T1000 (cell line): Measurements from ENCODE around the gene TRPM3.

ENCODE experiments used
- DNase-seq: peaks from one replicate; lab custom pipeline; 2025; ENCODE audit warnings: mixed read lengths; lab: John Stamatoyannopoulos, UW

TRPM3 gene

DNA sequence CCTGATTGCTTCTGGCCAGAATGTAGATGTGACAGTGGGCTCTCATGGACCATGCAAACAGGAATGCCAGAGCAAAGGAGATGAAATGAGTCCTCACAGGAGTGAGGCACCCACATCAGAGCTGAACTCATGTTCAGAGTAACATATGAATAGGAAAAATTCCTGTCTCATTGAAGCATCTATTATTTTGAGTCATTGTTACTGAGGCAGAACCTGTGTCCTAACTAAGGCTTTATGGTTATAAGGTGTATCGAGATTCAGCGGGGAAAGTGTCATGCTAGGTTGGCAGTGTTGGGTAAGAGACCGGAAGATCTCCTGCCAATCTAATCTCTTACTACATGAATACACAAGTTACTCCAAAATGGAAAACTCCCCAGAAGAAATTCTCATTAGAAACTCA, 304.1 kb downstream of the TRPM3 start:
- DNase-seq: no peak

DNA sequence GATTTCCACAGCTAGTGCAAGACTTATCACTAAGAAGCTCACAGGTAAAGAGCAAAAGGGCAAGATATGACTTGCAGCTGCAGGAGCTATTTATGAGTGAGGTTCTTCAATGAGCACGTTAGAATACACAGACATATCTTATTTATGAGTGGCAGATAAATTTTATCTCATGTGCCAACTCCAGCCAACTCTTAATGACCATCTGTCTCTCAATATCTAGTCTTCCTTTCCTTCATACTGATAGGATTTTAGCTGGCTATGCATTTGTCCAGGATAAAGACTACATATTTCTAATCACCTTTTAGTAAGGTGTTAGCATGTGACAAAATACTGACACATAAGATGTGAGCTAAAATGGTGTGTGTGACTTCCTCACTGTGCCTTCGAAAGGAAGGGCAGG, 304.5 kb downstream of the TRPM3 start:
- DNase-seq: no peak

DNA sequence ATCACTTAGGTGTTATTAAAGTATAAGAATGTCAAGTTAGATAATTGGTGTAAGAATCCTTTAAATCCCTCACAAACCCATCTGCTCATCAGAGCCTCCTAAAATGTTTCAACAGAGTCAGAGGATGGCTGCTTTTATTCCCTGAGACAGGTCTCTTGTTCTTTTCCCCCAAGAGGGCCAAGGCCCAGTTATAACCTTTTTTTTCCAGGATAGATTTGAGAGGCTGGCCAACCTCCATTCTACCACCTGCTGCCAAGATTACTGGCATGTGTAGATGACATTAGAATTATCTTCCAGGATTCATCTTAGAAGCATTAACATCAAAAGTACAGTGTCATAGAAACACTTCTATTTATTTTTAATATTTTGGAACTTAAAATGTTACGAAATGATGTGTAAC, 305.1 kb downstream of the TRPM3 start:
- no peak for DNase-seq

DNA sequence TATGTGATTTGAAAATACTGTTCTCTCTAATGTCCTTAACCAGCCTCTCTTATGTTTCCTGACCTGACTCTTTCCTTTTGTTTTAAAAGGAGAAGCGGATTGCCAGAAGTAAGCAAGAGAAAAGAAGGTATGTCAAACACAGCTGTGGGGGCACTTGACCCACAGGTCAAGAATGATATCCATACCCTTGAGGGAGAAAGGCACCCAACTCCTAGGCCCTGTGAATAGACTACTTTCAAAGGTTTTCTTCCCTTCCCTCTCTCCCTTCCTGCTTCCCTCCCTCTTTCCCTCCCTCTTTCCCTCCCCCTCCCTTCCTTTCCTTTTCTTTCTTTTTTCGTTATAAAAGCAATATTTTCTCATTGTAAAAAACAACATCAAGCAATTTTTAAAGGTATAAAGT, 306.8 kb downstream of the TRPM3 start:
- DNase-seq: no peak

DNA sequence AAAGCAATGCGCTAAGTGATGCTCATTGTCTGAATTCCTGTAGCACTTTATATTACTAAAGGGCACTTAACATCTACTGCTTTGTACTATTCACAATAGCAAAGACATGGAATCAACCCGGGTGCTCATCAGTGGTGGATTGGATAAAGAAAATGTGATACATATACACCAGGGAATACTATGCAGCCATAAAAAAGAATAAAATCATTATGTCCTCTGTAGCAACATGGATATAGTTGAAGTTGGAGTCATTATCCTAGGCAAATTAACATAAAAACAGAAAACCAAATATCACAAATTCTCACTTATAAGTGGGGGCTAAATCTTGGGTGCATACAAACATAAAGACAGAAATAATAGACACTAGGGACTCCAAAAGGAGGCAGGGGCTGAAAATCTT, 308.3 kb downstream of the TRPM3 start:
- no peak for DNase-seq

DNA sequence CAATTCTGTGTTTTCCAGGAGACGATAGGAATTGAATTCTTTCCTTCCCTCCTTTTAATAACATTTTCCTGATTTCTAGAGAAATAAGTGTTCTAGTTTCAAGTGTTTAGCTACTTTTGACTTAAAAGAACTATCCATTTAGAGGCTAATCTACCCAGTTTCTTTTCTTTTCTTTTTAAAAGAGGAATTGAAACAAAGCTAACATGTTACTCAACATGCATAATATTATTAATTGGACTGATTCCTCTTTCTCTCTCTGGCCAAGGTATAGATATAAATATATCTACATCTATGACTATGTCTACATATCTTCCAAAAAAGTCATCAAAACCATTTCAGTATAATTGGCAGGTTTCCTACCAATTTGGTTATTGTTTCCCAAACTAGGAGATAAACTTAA, 309.8 kb downstream of the TRPM3 start:
- no peak for DNase-seq

DNA sequence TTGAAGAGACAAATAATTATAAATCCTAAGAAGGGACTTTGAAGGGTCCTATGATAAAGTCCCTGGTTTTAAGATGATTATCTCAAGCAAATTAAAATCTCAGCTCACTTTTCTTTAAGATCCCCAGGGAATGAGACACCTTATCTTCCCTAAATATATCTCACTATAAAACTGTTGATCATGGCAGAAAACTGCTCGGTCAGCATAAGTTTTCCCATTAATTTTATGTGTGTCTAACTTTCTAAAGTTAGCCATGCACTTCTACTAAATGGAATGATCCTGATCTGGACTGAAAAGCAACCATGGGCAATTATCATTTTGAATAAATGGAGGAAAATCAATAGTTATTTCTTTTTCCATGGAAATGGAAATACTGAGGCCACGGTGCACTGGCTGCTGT, 314.5 kb downstream of the TRPM3 start:
- DNase-seq: no peak

DNA sequence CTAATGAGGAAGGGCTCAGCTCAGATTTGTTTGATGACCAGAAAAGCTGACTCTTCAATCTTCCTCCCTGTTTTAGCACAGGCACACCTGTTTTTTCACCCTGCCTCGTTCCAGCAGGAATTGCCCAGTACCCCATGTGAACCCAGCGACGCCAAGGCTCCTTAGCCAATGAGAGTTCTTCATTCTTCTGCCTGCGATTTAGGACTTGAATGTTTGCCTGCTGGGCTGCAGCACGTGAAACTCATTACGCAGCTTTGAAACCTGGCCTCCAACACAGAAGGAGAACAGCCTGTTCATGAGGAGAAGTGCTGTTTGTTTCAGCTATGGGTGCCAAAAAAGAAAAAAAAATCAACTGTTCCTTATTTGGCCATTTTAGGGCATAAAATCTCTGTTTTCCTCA, 315.5 kb downstream of the TRPM3 start:
- DNase-seq: no peak

DNA sequence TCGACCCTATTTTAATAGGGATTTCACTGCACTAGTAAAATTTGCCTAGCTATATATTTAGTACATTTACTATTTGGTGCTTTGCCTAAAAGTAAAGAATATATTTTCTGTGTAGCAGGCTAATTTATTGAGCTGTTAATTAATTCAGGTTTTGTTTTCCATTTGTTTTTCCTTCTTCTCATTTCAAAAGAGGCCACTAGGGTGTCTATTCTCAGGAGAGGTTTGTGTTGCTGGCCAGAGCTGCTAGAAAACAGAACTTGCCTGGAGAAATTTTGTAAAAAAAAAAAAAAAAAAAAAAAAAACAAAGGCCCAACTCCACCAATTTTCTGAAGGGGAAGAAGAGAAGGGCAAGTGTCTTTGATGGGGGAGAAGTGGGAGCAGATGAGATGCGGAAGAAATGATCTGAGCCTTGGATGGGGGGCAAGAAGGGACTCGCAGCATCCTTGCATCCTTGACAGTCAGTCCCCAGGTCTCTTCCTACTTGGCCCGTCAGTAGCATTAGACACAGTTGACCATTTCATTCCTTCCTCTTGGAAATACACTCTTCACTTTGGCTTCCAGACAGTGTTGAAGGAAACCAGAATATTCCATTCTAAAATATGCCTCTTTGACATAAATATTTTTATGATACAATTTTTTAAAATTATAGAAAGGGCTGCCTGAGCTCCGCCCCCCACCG, 318.5 kb downstream of the TRPM3 start:
- DNase-seq: no peak

DNA sequence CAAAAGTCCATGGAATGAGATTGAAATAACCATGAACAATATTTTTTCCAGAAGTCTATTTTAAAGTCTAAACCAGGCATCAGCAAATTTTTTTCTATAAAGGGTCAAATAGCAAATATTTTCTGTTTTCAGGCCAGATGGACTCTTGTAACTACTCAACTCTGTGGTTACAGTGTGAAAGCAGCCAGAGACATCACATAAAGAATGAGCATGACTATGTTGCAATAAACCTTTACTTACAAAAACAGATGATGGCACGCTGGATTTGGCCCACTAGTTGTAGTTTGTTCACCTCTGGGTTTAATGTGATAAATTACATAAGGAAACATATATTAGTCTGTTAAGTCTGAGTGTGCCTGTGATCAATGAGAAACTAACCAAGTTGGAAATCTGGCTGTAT, 319.2 kb downstream of the TRPM3 start:
- no peak for DNase-seq

DNA sequence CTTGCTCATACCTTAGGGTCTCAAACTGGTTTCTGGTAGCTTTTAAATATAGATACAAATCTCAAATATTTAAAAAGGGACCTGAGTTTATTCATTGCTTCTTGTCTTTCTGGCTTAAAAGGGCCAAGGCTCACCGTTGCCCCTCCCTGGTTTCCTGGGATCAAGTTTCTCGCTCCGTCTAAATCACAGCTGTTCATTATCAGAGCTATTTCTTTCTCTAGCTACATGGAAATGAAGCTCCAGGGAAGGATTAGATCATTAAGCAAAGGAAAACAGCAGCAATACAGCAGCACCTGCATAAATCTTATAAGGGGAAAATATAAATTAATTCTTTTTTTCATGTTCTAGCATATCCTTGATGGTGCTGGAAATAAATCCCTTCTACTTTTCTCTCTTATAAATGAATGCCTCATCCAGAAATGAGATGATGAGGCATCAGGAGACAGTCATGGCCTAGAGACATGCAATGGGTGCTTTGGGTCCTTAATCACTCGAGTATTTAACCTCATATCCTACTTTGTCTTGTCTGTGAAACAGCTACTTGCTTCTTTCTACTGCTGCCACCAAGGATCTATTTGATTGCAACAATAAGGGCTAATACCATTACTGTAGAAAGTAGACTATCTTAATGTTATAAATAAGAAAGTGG, 320.1 kb downstream of the TRPM3 start:
- DNase-seq: no peak

DNA sequence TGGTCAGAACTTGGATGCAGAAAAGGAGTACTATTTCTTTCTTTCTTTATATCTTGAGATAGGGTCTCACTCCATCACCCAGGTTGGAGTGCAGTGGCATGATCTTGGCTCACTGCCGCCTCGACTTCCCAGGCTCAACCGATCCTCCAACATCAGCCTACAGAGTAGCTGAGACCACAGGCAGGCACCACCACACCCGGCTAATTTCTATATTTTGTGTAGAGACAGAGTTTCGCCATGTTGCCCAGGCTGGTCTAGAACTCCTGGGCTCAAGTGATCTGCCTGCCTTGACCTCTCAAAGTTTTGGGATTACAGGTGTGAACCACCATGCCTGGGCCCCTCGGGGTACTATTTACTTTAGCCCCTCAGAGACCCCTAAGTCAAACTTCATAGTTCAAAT, 323.4 kb downstream of the TRPM3 start:
- no peak for DNase-seq

DNA sequence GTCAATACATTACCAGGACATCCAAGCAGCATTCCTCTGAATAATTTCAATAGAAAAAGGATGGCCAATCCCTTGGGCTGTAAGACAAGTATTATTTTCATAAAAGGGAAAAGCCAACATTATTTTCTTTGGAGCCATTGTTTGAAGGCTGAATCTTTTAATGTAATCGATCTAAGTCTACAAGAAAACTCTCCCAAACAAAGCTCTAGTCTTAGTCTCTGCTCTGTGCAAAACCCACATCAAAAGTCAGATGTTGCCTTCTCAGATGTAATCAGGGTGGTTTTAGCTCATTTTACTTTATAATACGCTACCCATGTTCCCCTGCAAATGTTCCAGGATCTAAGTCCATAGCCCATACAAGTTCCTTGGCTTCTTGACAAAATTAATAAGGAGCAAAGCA, 325.6 kb downstream of the TRPM3 start:
- DNase-seq: no peak

DNA sequence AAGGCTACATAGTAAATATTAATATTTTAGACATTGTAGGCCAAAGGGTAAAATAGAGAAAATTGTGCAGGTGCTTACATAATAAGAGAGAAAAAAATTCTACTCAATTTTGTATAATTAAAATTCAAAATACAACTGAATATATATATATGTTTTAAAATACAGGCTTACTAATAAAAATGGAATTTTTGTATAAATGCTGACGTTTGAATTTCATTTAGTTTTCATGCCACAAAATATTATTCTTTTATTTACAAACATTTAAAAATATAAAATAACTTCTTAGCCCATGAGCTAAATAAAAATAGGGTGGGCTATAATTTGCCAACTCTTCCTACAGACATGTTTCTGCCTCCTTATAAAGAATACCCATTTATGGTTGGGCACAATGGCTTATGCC, 328.6 kb downstream of the TRPM3 start:
- no peak for DNase-seq

DNA sequence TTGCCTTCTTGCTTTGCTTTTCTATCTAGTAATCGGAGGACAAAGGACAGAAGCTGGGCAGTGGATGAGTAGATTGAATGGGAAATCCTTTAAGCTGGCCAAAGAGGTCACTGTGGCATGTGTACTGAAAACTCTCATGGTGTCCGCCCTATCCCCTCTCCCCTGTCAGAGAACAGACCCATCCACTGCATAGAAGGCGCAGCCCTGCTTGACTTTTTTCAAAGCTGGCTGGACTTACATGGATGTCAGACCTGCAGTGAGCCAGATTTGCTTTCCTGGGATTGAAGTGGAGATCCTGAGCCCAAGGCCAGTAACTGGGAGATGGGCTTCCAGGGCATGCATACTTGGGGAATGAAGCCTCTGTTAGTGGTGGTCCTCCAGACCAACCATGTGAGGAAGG, 329.5 kb downstream of the TRPM3 start:
- no peak for DNase-seq

DNA sequence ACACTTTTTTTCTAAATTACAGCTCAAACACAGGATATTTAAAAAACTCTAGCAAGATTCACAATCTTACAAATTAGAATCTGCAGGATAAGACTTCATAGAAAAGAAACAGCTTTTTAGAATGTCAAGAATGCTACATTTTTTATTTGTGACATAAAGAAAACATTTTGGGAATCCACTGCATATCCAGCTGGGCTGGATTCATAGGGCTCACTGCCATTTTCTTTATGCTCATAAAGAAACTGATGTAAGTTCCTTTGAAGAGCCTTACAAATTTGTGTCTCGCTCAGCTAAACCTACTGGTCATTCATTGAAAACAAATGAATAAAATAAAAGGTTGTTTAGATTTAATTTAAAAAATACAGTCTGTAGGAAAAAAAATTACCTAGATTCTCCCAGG, 332.3 kb downstream of the TRPM3 start:
- DNase-seq: no peak

DNA sequence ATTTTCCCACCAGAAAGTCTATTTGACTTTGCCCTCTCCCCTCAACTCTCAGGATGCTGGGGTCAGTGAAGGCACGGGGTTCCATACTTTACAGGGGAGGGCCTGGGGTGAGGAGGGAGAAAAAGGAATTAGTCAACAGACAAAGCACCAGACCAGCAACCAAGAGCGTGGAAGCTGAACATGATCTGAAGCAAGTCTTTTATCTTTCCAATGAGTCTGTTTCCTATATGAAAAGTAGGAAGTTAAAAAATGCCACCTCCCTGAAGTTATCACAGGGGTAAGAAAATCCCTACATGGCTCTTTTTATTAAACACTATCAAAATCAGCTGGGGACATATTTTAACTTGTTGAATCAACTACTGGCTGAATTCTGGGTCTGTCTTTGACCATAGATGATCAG, 337.0 kb downstream of the TRPM3 start:
- DNase-seq: no peak

DNA sequence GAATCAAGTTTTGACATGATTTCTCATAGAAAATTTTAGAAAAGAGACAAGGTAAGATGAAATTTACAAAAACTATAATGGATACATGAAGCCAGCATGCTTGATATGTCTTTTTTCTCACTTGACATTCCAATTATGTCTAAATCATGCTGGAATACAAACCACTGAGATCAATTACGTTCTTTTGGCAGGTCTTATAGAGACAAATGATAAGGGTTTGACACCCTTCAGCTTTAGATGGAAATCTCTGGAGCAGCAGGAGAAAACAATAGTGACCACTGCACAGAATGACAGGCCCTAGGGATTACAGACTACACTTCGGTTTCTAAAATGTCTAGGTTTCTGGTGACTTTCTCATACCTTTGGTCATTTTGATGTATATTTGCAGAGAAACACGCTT, 342.9 kb downstream of the TRPM3 start:
- DNase-seq: no peak

DNA sequence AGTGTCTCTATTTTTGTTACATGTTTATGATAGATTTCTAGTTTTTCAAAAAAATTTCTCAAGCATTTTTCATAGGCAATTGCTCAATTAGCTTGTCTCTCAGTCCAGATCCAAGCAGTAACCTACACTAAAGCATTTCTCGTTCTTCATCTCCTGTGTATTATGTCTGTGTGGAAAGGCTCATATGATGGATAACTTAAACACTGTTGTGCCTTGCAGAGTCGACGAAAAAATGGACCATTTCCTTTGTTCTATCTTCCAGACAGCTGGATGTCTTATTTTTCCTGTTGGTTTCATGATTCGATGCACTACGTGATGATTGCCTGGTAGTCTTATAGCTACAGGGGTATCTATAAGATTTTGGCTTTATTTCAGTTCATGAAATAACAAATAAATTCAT, 347.8 kb downstream of the TRPM3 start:
- no peak for DNase-seq

DNA sequence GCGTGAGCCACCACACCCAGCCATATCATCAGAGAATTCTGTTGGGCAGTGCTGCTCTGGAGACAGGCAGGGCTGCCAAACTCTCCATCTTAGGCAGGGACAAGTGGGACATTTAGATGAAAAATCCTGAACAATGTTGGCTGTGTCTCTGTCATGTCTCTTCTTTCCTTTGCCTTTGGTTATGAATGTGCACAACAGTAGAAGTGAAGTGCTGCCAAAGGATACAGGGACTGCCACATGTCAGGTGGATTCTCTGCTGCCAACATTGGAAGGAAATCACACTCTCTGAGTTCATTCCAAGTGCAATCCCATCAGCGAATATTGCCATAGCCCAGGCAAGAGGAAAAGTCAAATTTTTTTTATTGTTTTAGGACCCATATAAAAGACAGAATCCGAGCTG, 348.8 kb downstream of the TRPM3 start:
- no peak for DNase-seq

DNA sequence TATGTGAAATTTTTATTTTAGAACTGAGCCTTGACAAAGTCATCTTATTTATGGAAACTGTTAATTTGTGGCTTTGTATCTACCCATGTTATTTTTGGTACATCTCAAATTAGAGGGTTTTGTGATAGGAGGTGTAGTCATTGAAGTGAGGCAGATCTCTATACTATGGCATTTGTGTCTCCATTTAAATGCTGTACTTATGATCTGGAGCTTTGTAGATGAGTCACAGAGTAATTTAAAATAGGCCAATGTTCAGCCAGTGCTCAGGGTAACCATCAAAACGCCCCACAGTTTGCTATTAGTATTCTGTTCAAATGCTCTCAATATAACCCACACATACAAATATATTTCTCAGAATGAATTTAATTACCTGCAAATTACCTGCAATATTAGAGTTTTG, 355.5 kb downstream of the TRPM3 start:
- no peak for DNase-seq

DNA sequence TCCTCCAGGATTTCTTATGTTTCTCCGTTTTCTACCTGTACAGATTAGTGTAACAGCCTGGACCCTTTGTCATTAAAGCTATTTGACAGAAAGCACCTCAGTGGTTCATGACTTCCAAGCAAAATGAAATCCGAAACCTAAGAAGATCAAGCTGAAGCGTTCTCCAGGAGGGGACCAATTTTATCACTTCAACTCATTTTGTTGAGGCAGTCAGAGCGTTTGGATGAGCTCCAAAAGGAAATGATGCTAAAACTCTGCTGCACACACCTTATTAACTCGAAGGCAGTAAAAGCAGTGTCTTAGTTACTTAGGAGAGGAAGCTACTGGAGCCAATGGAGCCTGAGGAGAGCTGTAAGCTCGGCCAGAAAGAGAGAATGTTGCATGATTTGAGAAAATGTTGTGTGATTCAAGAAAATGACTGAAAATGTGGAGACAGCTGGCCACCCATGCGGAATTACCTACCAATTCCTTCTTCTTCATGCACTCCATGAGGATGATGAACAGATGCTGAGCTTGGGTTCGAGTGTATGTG, 360.2 kb downstream of the TRPM3 start:
- DNase-seq: no peak

DNA sequence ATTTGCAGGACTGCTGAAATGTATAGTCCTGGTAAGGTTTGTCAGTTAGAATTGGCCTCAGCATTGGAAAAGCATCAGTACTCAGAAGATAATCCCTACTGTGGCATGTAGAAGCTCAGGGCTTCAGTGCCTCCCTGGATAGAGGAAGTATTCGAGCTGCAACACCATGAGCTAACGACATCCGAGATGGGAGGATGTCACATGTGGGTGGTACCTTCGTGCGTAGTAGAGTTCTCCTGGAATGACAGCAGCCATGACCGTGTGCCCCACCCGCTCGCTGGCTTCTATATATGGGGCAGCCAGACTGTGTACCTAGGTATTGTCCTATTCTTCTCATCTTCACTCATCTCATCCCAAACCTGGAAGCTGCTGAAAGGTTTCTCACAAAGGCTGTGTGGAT, 361.2 kb downstream of the TRPM3 start:
- no peak for DNase-seq

DNA sequence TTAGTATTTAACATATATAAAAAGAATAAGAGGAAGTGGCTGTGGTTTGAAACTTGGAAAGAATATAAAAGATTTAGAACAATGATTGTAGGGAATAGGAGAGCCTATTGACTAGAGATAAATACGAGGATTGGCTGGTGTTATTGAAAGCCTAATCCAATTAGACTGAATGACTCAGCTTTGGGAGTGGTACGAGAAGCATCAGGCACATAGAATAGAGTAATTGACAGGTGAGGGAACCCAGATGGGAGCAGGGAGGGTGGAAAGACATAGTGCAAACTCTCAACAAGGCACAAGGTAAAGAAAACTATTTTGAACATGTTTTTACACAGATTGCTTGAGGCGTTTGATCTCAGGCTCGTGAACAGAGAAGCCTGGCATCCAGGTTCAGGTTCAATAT, 368.1 kb downstream of the TRPM3 start:
- no peak for DNase-seq
